Body of pancreas (tissue), 4 donors: ENCODE data around the gene LDLR. TPM values are rescaled to one million over a fixed set of nuclear protein-coding genes. Genes with fewer than 3 reads are reported as not detected.

Source experiments
- ATAC-seq: fragments of 150-250 bp; one replicate; pipeline ENCODE4 v1.9.1; 2016
- DNase-seq, 4 donors: peaks; one replicate each; pipeline ENCODE4 v3.0.0-alpha.2; 2019
- H3K27ac ChIP-seq, 4 donors: fragments of 200-600 bp; sonication (generic); 1 replicate in 3 of 4; 2 replicates in 1 of 4; pipeline versions ENCODE4 v1.5.1 to v1.6.1; 2016 to 2019; ENCODE audit warnings: mild to moderate bottlenecking in 1 of 4, mixed read lengths in 1 of 4, moderate library complexity in 1 of 4
- H3K27me3 ChIP-seq, 2 donors: fragments of 200-600 bp; sonication (generic); one replicate each; pipeline ENCODE4 v1.6.0; 2016; ENCODE audit warnings: mild to moderate bottlenecking in 1 of 2
- H3K36me3 ChIP-seq, 2 donors: fragments of 200-600 bp; sonication (generic); replicated peaks in 1 of 2; 2 replicates each; pipeline ENCODE4 v1.5.1; 2016; ENCODE audit warnings: low read depth in 2 of 2; ENCODE audit not compliant: insufficient read depth in 1 of 2
- H3K4me1 ChIP-seq: fragments of 200-600 bp; sonication (generic); one replicate; pipeline ENCODE4 v1.6.0; 2016
- H3K4me3 ChIP-seq, 2 donors: fragments of 200-600 bp; sonication (generic); 1 replicate in 1 of 2; 2 replicates in 1 of 2; pipeline ENCODE4 v1.5.1; 2016 to 2019
- H3K9me3 ChIP-seq, 3 donors: fragments of 200-600 bp; sonication (generic); 1 replicate in 2 of 3; 2 replicates in 1 of 3; pipeline ENCODE4 v1.5.1; 2016
- CTCF ChIP-seq, 7 experiments: fragments of 450-650 bp in 4 of 7; fragments of 200-600 bp in 3 of 7; sonication (generic) in 3 of 7; IDR thresholded peaks; one replicate each; pipeline ENCODE4 v1.5.1; 2016 to 2019; ENCODE audit warnings: antibody characterized with exemption in 7 of 7
- POLR2A ChIP-seq, 3 donors: fragments of 450-650 bp; IDR thresholded peaks; one replicate each; pipeline ENCODE4 v1.6.1; 2016; ENCODE audit warnings: antibody characterized with exemption in 3 of 3, mild to moderate bottlenecking in 2 of 3
- WGBS, 2 donors: methylation state at CpG; one replicate each; pipeline ENCODE4 v1.1.5; 2017; 5-methylcytosine and 5-hydroxymethylcytosine counted together
- intact Hi-C: fragments of 100-400 bp; cut with DNase I; formaldehyde crosslinking; loops from one replicate; pipeline ENCODE4 v1.15.1; 2023
- total RNA-seq, 2 donors: library from RNA; depleted of rRNA; stranded (reverse); fragments of >200 nt; gene quantifications; one replicate each; pipeline ENCODE4 v1.1.0, GENCODE V29; 2016

LDLR gene
- total RNA-seq, 2 donors from 2014 or later, result 18.9 to 105 TPM

- Histone ChIP-seq H3K27me3 (no peaks in the 10 kb centered on the region), H3K36me3 (no peaks in the 10 kb centered on the region), H3K9me3 (no peaks in the 10 kb centered on the region), H3K4me1 (no peaks in the 10 kb centered on the region), H3K4me3 (no peak overlapping the region), H3K27ac (no peak overlapping the region)
- WGBS, 2 donors, result 90 to 91% methylated on average over 4 of the region's 4 CpGs
- TF ChIP-seq POLR2A (IDR thresholded peaks at IDR 0.05) (no peak), CTCF (IDR thresholded peaks at IDR 0.05) (no peak)
- intact Hi-C loops, result no loop called here
- DNase-seq (no peak), ATAC-seq (no peak)
Measured at GRCh38 chr19:11053817-11054195, 35.5 kb upstream of the LDLR start.

GRCh38 chr19:11054200-11054599 lies 35.1 kb upstream of the LDLR start:
- ATAC-seq (no peak), DNase-seq (no peak)
- Histone ChIP-seq H3K9me3 (no peaks in the 10 kb centered on the region), H3K27ac (no peak overlapping the region), H3K36me3 (no peaks in the 10 kb centered on the region), H3K27me3 (no peaks in the 10 kb centered on the region), H3K4me1 (no peaks in the 10 kb centered on the region), H3K4me3 (no peak overlapping the region)
- 95 to 100% methylated on average over 2 to 8 of the region's 8 CpGs for WGBS, 2 donors
- intact Hi-C loops, result no loop called here
- TF ChIP-seq POLR2A (IDR thresholded peaks at IDR 0.05) (no peak), CTCF (IDR thresholded peaks at IDR 0.05) (no peak)

GRCh38 chr19:11054628-11055027 lies 34.6 kb upstream of the LDLR start:
- Histone ChIP-seq H3K9me3 (no peaks in the 10 kb centered on the region), H3K4me3 (no peak overlapping the region), H3K27me3 (no peaks in the 10 kb centered on the region), H3K27ac (no peak overlapping the region), H3K36me3 (no peaks in the 10 kb centered on the region), H3K4me1 (no peaks in the 10 kb centered on the region)
- ATAC-seq, result no peak
- DNase-seq, result no peak
- intact Hi-C loops, result no loop called here
- no peak for TF ChIP-seq POLR2A (IDR thresholded peaks at IDR 0.05)
- no peak for TF ChIP-seq CTCF (IDR thresholded peaks at IDR 0.05)
- WGBS, 2 donors, result 80 to 89% methylated on average over 7 to 8 of the region's 8 CpGs

GRCh38 chr19:11058246-11059030 lies 30.8 kb upstream of the LDLR start:
- WGBS, 2 donors, result 95 to 97% methylated on average over 13 to 30 of the region's 34 CpGs
- H3K9me3 ChIP-seq, result no peaks in the 10 kb centered on the region
- no peak overlapping the region for H3K4me3 ChIP-seq
- H3K36me3 ChIP-seq, result peaks cover 0 to 2% of the 10 kb centered on the region in 2 donors
- ATAC-seq (no peak), DNase-seq (no peak)
- no peaks in the 10 kb centered on the region for H3K4me1 ChIP-seq
- intact Hi-C loops, result no loop called here
- no peak for TF ChIP-seq CTCF (IDR thresholded peaks at IDR 0.05)
- no peak for TF ChIP-seq POLR2A (IDR thresholded peaks at IDR 0.05)
- H3K27ac ChIP-seq, result no peak overlapping the region
- H3K27me3 ChIP-seq, result no peaks in the 10 kb centered on the region
